ENCODE data around the gene SP140L. TPM values are rescaled to one million over a fixed set of nuclear protein-coding genes. Genes with fewer than 3 reads are reported as not detected.

The SP140L gene
- total RNA-seq, 3 donors from 2014 or later (not counting 1 experiment from before 2014, with no cell fraction given): 58.4 to 92.6 (median 73.4) TPM

DNA sequence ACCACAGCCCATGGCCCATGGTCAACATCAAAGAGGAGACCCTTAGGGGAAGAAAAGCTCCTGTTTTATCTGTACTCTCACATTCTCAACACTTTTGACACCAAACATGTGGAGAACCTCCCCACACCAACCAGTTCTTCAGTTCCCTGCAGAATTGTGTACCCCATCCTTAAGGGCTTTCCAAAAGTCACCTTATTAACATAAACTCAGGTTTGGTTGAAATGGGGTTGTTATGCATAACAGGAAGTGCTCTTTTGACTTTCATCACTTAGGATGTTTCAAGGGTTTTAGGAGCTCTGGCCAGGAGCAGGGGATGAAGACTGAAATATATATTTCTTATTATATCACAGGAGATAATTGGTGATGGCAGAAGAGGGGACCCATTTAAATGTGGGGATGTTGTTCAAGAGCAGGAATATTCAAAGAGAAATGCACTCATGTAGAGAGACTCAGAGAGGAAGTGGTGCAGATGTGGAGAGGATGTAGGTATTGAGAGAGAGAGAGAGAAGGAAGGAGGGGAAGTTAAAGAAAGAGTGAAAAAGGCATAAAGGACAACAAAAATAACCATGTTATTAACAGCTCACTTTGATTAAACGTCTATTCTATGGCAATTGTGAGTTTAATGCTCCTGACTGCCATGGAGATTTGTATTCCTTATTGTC lies 35.2 kb downstream of the SP140L start:
- intact Hi-C loops (cut with micrococcal nuclease): no loop called here
- Histone ChIP-seq H3K36me3 (ENCODE audit: control insufficient read depth, insufficient read depth, low read length) (peaks cover 48% of the 10 kb centered on the region), H3K4me1 (ENCODE audit: control insufficient read depth, insufficient read depth, low read length) (peaks cover 3% of the 10 kb centered on the region), H3K4me3 (ENCODE audit: low read length) (no peak overlapping the region), H3K27ac (ENCODE audit: low read length) (peak overlapping the region; percentile 12), H3K27me3 (ENCODE audit: control insufficient read depth, insufficient read depth, low read length) (no peaks in the 10 kb centered on the region), H3K9me3 (ENCODE audit: control insufficient read depth, insufficient read depth, low read length) (no peaks in the 10 kb centered on the region)
- ATAC-seq: peak in 1 of 3 donors; percentile 25
- H3K4me3 Mint-ChIP-seq: peak overlapping the region; percentile 1
- H3K9me3 Mint-ChIP-seq: no peaks in the 10 kb centered on the region
- 43% methylated on average over 1 of the region's 1 CpG for WGBS (ENCODE audit: insufficient coverage)
- peak in 1 of 2 donors; percentile 10 for DNase-seq
- peaks cover 10% of the 10 kb centered on the region for H3K36me3 Mint-ChIP-seq
- TF ChIP-seq, protein P1, sequence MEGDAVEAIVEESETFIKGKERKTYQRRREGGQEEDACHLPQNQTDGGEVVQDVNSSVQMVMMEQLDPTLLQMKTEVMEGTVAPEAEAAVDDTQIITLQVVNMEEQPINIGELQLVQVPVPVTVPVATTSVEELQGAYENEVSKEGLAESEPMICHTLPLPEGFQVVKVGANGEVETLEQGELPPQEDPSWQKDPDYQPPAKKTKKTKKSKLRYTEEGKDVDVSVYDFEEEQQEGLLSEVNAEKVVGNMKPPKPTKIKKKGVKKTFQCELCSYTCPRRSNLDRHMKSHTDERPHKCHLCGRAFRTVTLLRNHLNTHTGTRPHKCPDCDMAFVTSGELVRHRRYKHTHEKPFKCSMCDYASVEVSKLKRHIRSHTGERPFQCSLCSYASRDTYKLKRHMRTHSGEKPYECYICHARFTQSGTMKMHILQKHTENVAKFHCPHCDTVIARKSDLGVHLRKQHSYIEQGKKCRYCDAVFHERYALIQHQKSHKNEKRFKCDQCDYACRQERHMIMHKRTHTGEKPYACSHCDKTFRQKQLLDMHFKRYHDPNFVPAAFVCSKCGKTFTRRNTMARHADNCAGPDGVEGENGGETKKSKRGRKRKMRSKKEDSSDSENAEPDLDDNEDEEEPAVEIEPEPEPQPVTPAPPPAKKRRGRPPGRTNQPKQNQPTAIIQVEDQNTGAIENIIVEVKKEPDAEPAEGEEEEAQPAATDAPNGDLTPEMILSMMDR (IDR thresholded peaks at IDR 0.05): no peak
- H3K27ac Mint-ChIP-seq: peak overlapping the region; percentile 58 to 68
- peaks cover 25 to 26% of the 10 kb centered on the region in 2 donors for H3K4me1 Mint-ChIP-seq
- H3K27me3 Mint-ChIP-seq (ENCODE audit: low read depth in 2 of 2): no peaks in the 10 kb centered on the region

DNA sequence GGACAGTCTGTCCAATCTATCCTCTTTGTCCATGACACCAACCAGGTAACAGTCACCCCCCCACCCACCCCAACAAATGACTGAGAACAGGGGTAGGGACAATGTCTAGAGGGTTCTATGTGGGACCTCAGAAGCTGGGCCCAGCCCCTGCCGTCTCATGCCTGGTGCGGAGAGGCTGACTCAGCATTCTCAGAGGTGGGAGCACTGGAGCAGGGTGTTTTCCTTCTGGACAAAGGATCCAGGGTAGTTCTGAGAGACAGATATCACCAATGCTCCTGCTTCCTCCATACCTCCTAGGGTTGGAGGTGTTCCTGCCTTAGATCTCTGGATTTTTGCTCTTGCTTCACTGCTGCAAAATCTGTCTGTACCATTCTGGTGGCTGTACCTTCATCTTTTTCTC lies 55.1 kb downstream of the SP140L start:
- H3K4me1 ChIP-seq (ENCODE audit: control insufficient read depth, insufficient read depth, low read length): no peaks in the 10 kb centered on the region
- H3K9me3 Mint-ChIP-seq: no peaks in the 10 kb centered on the region
- no peak for DNase-seq
- WGBS (ENCODE audit: insufficient coverage): 93% methylated on average over 2 of the region's 2 CpGs
- TF ChIP-seq, protein P1 (IDR thresholded peaks at IDR 0.05): no peak
- peaks cover 5 to 14% of the 10 kb centered on the region in 2 donors for H3K4me1 Mint-ChIP-seq
- no peaks in the 10 kb centered on the region for H3K27me3 ChIP-seq (ENCODE audit: control insufficient read depth, insufficient read depth, low read length)
- H3K4me3 Mint-ChIP-seq: no peak overlapping the region
- intact Hi-C loops (cut with micrococcal nuclease): no loop called here
- H3K27ac ChIP-seq (ENCODE audit: low read length): no peak overlapping the region
- H3K9me3 ChIP-seq (ENCODE audit: control insufficient read depth, insufficient read depth, low read length): no peaks in the 10 kb centered on the region
- H3K27me3 Mint-ChIP-seq (ENCODE audit: low read depth in 2 of 2): no peaks in the 10 kb centered on the region
- peaks cover 24% of the 10 kb centered on the region for H3K36me3 Mint-ChIP-seq
- no peak overlapping the region for H3K27ac Mint-ChIP-seq
- H3K36me3 ChIP-seq (ENCODE audit: control insufficient read depth, insufficient read depth, low read length): peaks cover 39% of the 10 kb centered on the region
- no peak overlapping the region for H3K4me3 ChIP-seq (ENCODE audit: low read length)
- no peak for ATAC-seq

- Mint-ChIP-seq H3K4me3 (no peak overlapping the region), H3K9me3 (no peaks in the 10 kb centered on the region)
Measured at GRCh38 chr2:230383453-230383852, 56.5 kb downstream of the SP140L start.

More at GRCh38 chr2:230383453-230383852, 56.5 kb downstream of the SP140L start:
- Histone ChIP-seq H3K27ac (ENCODE audit: low read length) (no peak overlapping the region), H3K4me3 (ENCODE audit: low read length) (no peak overlapping the region), H3K36me3 (ENCODE audit: control insufficient read depth, insufficient read depth, low read length) (peaks cover 50% of the 10 kb centered on the region), H3K4me1 (ENCODE audit: control insufficient read depth, insufficient read depth, low read length) (no peaks in the 10 kb centered on the region), H3K9me3 (ENCODE audit: control insufficient read depth, insufficient read depth, low read length) (no peaks in the 10 kb centered on the region), H3K27me3 (ENCODE audit: control insufficient read depth, insufficient read depth, low read length) (no peaks in the 10 kb centered on the region)
- no peak for DNase-seq
- no peak for ATAC-seq
- 87% methylated on average over 5 of the region's 5 CpGs for WGBS (ENCODE audit: insufficient coverage)
- no peak overlapping the region for H3K27ac Mint-ChIP-seq
- peaks cover 0 to 7% of the 10 kb centered on the region in 2 donors for H3K4me1 Mint-ChIP-seq
- intact Hi-C loops (cut with micrococcal nuclease): no loop called here
- peaks cover 28% of the 10 kb centered on the region for H3K36me3 Mint-ChIP-seq
- no peaks in the 10 kb centered on the region for H3K27me3 Mint-ChIP-seq (ENCODE audit: low read depth in 2 of 2)
- TF ChIP-seq, protein P1 (IDR thresholded peaks at IDR 0.05): no peak
